ENCODE results near the gene PTTG1.

The PTTG1 gene

GRCh38 chr5:160473681-160474080 is 52.0 kb downstream of the PTTG1 start:
- no peak for DNase-seq (ENCODE audit: low read depth in 2 of 2)

GRCh38 chr5:160474084-160474483 is 52.4 kb downstream of the PTTG1 start:
- DNase-seq (ENCODE audit: low read depth in 2 of 2), result no peak

GRCh38 chr5:160475864-160476438 is 54.3 kb downstream of the PTTG1 start:
- DNase-seq (ENCODE audit: low read depth in 2 of 2), result no peak

GRCh38 chr5:160477266-160477970 is 55.8 kb downstream of the PTTG1 start:
- no peak for DNase-seq (ENCODE audit: low read depth in 2 of 2)

GRCh38 chr5:160478163-160478562 is 56.5 kb downstream of the PTTG1 start:
- no peak for DNase-seq (ENCODE audit: low read depth in 2 of 2)
